Stimulated activated CD8-positive, alpha-beta memory T cell treated with anti-CD3 and anti-CD28 coated beads, Interleukin-4, amount 100 ng/mL, for 24 hours (primary cell): ENCODE measurements around the gene MRPL52.
"Not testable (repeated sequence)": the region's sequence is repeated elsewhere in the genome, so short reads cannot be mapped to it uniquely, and the experiment has no call there.

Source experiments
- DNase-seq: peaks from one replicate; pipeline ENCODE4 v3.0.0-alpha.2; 2020; ENCODE audit warnings: low read depth

Gene MRPL52

GRCh38 chr14:22839159-22839779, 9.6 kb downstream of the MRPL52 start:
- no peak for DNase-seq

GRCh38 chr14:22841311-22841710, 11.6 kb downstream of the MRPL52 start:
- no peak for DNase-seq

GRCh38 chr14:22841769-22842168, 12.1 kb downstream of the MRPL52 start:
- no peak for DNase-seq

- DNase-seq: no peak
Measured at GRCh38 chr14:22842211-22843122, 12.8 kb downstream of the MRPL52 start.

- DNase-seq: no peak
Measured at GRCh38 chr14:22843123-22843925, 13.6 kb downstream of the MRPL52 start.

GRCh38 chr14:22844221-22845102, 14.8 kb downstream of the MRPL52 start:
- DNase-seq: no peak

GRCh38 chr14:22845103-22845394, 15.4 kb downstream of the MRPL52 start:
- no peak for DNase-seq

- no peak for DNase-seq
Measured at GRCh38 chr14:22845821-22846625, 16.3 kb downstream of the MRPL52 start.

GRCh38 chr14:22846811-22847307, 17.2 kb downstream of the MRPL52 start:
- no peak for DNase-seq

GRCh38 chr14:22847661-22848341, 18.1 kb downstream of the MRPL52 start:
- DNase-seq: no peak

- no peak for DNase-seq
Measured at GRCh38 chr14:22848351-22849164, 18.9 kb downstream of the MRPL52 start.

- DNase-seq: no peak
Measured at GRCh38 chr14:22849212-22849819, 19.6 kb downstream of the MRPL52 start.

- no peak for DNase-seq
Measured at GRCh38 chr14:22850944-22851764, 21.5 kb downstream of the MRPL52 start.

GRCh38 chr14:22852178-22852577, 22.5 kb downstream of the MRPL52 start:
- not testable (repeated sequence) for DNase-seq

GRCh38 chr14:22852599-22852939, 22.9 kb downstream of the MRPL52 start:
- DNase-seq: no peak

- peak; percentile 89 for DNase-seq
Measured at GRCh38 chr14:22852940-22853767, 23.5 kb downstream of the MRPL52 start.

GRCh38 chr14:22854296-22854695, 24.6 kb downstream of the MRPL52 start:
- DNase-seq: not testable (repeated sequence)
